ENCODE measurements around the gene PRELID3B.

DNA sequence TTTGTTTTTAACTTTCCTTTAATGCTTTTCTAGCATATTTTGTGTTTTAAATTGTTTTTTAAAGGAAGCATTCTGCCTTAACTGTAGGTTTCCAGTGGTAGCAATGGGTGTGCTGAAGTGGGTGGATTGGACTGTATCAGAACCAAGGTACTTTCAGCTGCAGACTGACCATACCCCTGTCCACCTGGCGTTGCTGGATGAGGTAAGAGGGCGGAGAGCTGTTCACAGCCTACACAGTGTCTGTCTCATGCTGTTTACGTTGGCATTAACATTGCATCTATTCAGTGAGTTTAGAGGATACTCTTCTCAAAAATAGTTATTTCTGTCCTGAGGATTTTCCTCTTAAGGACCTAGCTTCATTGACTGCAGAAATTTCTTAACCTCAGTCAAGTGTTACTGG, 49.7 kb downstream of the PRELID3B start:
- no peak for TF ChIP-seq POLR2AphosphoS5 (IDR thresholded peaks at IDR 0.05)
- TF ChIP-seq CTCF (IDR thresholded peaks at IDR 0.05) = no peak
